ENCODE measurements around the gene PSD2. TPM values are rescaled to one million over a fixed set of nuclear protein-coding genes. Genes with fewer than 3 reads are reported as not detected.

Gene PSD2
- total and polyA plus RNA-seq, 2 experiments from 2014 or later: 0.08 to 0.10 TPM

DNA sequence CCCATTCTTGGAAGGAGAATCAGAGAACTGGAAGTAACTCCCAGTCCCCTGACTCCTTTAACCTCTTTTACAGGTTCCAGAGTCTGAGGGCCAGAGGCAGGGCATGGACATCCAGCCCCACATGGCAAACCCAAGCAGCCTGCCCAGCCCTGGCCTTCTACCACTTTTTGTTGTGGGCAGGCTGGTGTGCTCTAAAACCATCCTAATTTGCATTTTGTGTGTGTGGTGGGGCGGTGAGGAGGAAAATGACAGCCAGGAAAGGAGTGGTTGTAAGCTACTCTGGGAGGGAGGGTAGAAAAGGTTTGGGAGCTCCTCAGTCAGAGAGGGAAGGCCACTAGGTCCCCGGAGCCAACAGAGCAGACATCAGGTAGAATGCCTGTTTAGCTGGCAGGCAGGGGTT lies 90.6 kb downstream of the PSD2 start:
- Mint-ChIP-seq H3K9me3 (no peaks in the 10 kb centered on the region), H3K36me3 (ENCODE audit: low read depth) (no peaks in the 10 kb centered on the region), H3K4me3 (no peak overlapping the region), H3K27me3 (ENCODE audit: insufficient read depth, low read depth, poor library complexity) (peaks cover 17% of the 10 kb centered on the region), H3K27ac (no peak overlapping the region), H3K4me1 (peaks cover under 1% of the 10 kb centered on the region; the same call in 1 of the 3 replicates)
- no peaks in the 10 kb centered on the region for H3K27me3 ChIP-seq (ENCODE audit: insufficient read depth)
- TF ChIP-seq EZH2phosphoT487 (IDR thresholded peaks at IDR 0.05; ENCODE audit: unreplicated experiment) (no peak), STAT1 (IDR thresholded peaks at IDR 0.05; ENCODE audit: unreplicated experiment) (no peak), NANOG (IDR thresholded peaks at IDR 0.05; ENCODE audit: borderline replicate concordance) (no peak), POLR2AphosphoS5 (IDR thresholded peaks at IDR 0.05; ENCODE audit: low read depth) (no peak), ZNF331 (CRISPR knock-in tag; IDR thresholded peaks at IDR 0.05; ENCODE audit: low read depth) (no peak), JUNB (IDR thresholded peaks at IDR 0.05; ENCODE audit: unreplicated experiment) (no peak), EZH2 (IDR thresholded peaks at IDR 0.05; ENCODE audit: low read depth, unreplicated experiment) (no peak), ZNF114 (CRISPR knock-in tag; IDR thresholded peaks at IDR 0.05) (no peak), ETS1 (IDR thresholded peaks at IDR 0.05) (no peak), CREB1 (CRISPR knock-in tag; IDR thresholded peaks at IDR 0.05; ENCODE audit: low read depth) (no peak)
- TF ChIP-seq, protein P1, sequence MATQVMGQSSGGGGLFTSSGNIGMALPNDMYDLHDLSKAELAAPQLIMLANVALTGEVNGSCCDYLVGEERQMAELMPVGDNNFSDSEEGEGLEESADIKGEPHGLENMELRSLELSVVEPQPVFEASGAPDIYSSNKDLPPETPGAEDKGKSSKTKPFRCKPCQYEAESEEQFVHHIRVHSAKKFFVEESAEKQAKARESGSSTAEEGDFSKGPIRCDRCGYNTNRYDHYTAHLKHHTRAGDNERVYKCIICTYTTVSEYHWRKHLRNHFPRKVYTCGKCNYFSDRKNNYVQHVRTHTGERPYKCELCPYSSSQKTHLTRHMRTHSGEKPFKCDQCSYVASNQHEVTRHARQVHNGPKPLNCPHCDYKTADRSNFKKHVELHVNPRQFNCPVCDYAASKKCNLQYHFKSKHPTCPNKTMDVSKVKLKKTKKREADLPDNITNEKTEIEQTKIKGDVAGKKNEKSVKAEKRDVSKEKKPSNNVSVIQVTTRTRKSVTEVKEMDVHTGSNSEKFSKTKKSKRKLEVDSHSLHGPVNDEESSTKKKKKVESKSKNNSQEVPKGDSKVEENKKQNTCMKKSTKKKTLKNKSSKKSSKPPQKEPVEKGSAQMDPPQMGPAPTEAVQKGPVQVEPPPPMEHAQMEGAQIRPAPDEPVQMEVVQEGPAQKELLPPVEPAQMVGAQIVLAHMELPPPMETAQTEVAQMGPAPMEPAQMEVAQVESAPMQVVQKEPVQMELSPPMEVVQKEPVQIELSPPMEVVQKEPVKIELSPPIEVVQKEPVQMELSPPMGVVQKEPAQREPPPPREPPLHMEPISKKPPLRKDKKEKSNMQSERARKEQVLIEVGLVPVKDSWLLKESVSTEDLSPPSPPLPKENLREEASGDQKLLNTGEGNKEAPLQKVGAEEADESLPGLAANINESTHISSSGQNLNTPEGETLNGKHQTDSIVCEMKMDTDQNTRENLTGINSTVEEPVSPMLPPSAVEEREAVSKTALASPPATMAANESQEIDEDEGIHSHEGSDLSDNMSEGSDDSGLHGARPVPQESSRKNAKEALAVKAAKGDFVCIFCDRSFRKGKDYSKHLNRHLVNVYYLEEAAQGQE (IDR thresholded peaks at IDR 0.05; ENCODE audit: unreplicated experiment): no peak
- TF ChIP-seq, protein P2, sequence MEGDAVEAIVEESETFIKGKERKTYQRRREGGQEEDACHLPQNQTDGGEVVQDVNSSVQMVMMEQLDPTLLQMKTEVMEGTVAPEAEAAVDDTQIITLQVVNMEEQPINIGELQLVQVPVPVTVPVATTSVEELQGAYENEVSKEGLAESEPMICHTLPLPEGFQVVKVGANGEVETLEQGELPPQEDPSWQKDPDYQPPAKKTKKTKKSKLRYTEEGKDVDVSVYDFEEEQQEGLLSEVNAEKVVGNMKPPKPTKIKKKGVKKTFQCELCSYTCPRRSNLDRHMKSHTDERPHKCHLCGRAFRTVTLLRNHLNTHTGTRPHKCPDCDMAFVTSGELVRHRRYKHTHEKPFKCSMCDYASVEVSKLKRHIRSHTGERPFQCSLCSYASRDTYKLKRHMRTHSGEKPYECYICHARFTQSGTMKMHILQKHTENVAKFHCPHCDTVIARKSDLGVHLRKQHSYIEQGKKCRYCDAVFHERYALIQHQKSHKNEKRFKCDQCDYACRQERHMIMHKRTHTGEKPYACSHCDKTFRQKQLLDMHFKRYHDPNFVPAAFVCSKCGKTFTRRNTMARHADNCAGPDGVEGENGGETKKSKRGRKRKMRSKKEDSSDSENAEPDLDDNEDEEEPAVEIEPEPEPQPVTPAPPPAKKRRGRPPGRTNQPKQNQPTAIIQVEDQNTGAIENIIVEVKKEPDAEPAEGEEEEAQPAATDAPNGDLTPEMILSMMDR (conservative IDR thresholded peaks at IDR 0.05; ENCODE audit: low read depth in 2 of 2): no peak
- TF ChIP-seq, protein P3, sequence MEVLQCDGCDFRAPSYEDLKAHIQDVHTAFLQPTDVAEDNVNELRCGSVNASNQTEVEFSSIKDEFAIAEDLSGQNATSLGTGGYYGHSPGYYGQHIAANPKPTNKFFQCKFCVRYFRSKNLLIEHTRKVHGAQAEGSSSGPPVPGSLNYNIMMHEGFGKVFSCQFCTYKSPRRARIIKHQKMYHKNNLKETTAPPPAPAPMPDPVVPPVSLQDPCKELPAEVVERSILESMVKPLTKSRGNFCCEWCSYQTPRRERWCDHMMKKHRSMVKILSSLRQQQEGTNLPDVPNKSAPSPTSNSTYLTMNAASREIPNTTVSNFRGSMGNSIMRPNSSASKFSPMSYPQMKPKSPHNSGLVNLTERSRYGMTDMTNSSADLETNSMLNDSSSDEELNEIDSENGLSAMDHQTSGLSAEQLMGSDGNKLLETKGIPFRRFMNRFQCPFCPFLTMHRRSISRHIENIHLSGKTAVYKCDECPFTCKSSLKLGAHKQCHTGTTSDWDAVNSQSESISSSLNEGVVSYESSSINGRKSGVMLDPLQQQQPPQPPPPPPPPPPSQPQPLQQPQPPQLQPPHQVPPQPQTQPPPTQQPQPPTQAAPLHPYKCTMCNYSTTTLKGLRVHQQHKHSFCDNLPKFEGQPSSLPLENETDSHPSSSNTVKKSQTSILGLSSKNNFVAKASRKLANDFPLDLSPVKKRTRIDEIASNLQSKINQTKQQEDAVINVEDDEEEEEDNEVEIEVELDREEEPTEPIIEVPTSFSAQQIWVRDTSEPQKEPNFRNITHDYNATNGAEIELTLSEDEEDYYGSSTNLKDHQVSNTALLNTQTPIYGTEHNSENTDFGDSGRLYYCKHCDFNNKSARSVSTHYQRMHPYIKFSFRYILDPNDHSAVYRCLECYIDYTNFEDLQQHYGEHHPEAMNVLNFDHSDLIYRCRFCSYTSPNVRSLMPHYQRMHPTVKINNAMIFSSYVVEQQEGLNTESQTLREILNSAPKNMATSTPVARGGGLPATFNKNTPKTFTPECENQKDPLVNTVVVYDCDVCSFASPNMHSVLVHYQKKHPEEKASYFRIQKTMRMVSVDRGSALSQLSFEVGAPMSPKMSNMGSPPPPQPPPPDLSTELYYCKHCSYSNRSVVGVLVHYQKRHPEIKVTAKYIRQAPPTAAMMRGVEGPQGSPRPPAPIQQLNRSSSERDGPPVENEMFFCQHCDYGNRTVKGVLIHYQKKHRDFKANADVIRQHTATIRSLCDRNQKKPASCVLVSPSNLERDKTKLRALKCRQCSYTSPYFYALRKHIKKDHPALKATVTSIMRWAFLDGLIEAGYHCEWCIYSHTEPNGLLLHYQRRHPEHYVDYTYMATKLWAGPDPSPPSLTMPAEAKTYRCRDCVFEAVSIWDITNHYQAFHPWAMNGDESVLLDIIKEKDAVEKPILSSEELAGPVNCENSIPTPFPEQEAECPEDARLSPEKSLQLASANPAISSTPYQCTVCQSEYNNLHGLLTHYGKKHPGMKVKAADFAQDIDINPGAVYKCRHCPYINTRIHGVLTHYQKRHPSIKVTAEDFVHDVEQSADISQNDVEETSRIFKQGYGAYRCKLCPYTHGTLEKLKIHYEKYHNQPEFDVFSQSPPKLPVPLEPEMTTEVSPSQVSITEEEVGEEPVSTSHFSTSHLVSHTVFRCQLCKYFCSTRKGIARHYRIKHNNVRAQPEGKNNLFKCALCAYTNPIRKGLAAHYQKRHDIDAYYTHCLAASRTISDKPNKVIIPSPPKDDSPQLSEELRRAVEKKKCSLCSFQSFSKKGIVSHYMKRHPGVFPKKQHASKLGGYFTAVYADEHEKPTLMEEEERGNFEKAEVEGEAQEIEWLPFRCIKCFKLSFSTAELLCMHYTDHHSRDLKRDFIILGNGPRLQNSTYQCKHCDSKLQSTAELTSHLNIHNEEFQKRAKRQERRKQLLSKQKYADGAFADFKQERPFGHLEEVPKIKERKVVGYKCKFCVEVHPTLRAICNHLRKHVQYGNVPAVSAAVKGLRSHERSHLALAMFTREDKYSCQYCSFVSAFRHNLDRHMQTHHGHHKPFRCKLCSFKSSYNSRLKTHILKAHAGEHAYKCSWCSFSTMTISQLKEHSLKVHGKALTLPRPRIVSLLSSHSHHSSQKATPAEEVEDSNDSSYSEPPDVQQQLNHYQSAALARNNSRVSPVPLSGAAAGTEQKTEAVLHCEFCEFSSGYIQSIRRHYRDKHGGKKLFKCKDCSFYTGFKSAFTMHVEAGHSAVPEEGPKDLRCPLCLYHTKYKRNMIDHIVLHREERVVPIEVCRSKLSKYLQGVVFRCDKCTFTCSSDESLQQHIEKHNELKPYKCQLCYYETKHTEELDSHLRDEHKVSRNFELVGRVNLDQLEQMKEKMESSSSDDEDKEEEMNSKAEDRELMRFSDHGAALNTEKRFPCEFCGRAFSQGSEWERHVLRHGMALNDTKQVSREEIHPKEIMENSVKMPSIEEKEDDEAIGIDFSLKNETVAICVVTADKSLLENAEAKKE (CRISPR knock-in tag; IDR thresholded peaks at IDR 0.05): no peak
- H2AFZ ChIP-seq: no peak overlapping the region
- no peaks in the 10 kb centered on the region for H4K20me1 ChIP-seq (replicated peaks; ENCODE audit: insufficient read depth)
- H3K4me1 ChIP-seq (ENCODE audit: insufficient read depth): no peaks in the 10 kb centered on the region
- H3K4me3 ChIP-seq: no peak overlapping the region
- no peaks in the 10 kb centered on the region for H3K79me2 ChIP-seq (replicated peaks; ENCODE audit: insufficient read depth)
- no peak overlapping the region for H3K4me2 ChIP-seq
- DNase-seq (ENCODE audit: low spot score) (no peak), ATAC-seq (no peak)
- H3F3A ChIP-seq (replicated peaks; ENCODE audit: low read depth): no peaks in the 10 kb centered on the region
- H3K36me3 ChIP-seq (ENCODE audit: insufficient read depth): no peaks in the 10 kb centered on the region
- no peaks in the 10 kb centered on the region for H3K9me2 ChIP-seq (ENCODE audit: insufficient read depth)
- H3K27ac ChIP-seq (ENCODE audit: low read depth): no peak overlapping the region
